Lung (tissue), 12 donors: Measurements from ENCODE around the gene LMAN2L. TPM values are rescaled to one million over a fixed set of nuclear protein-coding genes. Genes with fewer than 3 reads are reported as not detected.

ENCODE experiments used
- ATAC-seq: fragments of 200-7000 bp; cut with Tn5 transposase; one replicate; pipeline ENCODE4 v1.9.1; 2020; ENCODE audit warnings: moderate number of reproducible peaks; ENCODE audit not compliant: insufficient read depth, low FRiP score
- DNase-seq, 3 donors: peaks; one replicate each; pipeline ENCODE4 v3.0.0-alpha.2; 2013 to 2017
- H3K27ac ChIP-seq, 2 donors: one replicate each; pipeline ENCODE4 v1.5.1; 2013; ENCODE audit warnings: mild to moderate bottlenecking in 2 of 2, moderate library complexity in 2 of 2, control low read depth in 1 of 2, inconsistent platforms in 1 of 2, low read depth in 1 of 2, low read length in 1 of 2
- H3K27me3 ChIP-seq, 3 donors: one replicate each; pipeline ENCODE4 v1.5.1; 2013; ENCODE audit warnings: low read length in 2 of 3; ENCODE audit not compliant: control insufficient read depth in 3 of 3, insufficient read depth in 3 of 3
- H3K36me3 ChIP-seq, 4 donors: one replicate each; pipeline ENCODE4 v1.5.1; 2013; ENCODE audit warnings: low read length in 4 of 4, mild to moderate bottlenecking in 1 of 4, moderate library complexity in 1 of 4; ENCODE audit not compliant: control insufficient read depth in 4 of 4, insufficient read depth in 4 of 4
- H3K4me1 ChIP-seq, 5 donors: one replicate each; pipeline ENCODE4 v1.5.1; 2013; ENCODE audit warnings: low read length in 5 of 5, mild to moderate bottlenecking in 2 of 5, moderate library complexity in 1 of 5; ENCODE audit not compliant: control insufficient read depth in 5 of 5, insufficient read depth in 5 of 5
- H3K4me3 ChIP-seq: one replicate; pipeline ENCODE4 v1.5.1; 2013; ENCODE audit warnings: mild to moderate bottlenecking, control low read depth, moderate library complexity
- H3K9ac ChIP-seq, 2 donors: one replicate each; pipeline ENCODE4 v1.5.1; 2013; ENCODE audit warnings: low read length in 2 of 2, control low read depth in 1 of 2; ENCODE audit not compliant: insufficient read depth in 1 of 2
- H3K9me3 ChIP-seq, 4 donors: one replicate each; pipeline ENCODE4 v1.5.1; 2013; ENCODE audit warnings: low read length in 3 of 4, mild to moderate bottlenecking in 1 of 4, moderate library complexity in 1 of 4; ENCODE audit not compliant: control insufficient read depth in 4 of 4, insufficient read depth in 3 of 4
- CTCF ChIP-seq: IDR thresholded peaks from 2 replicates; pipeline ENCODE4 v1.5.1; 2012; ENCODE audit warnings: mild to moderate bottlenecking; ENCODE audit errors: control extremely low read depth, extremely low read depth
- WGBS, 2 donors: extraction: QIAGEN DNeasy Blood & Tissue Kit; methylation state at CpG; one replicate each; pipeline ENCODE4 v1.1.7; 2013; 5-methylcytosine and 5-hydroxymethylcytosine counted together
- polyA plus RNA-seq, 2 donors: library from polyadenylated mRNA; stranded (reverse); fragments of 200-250 nt; gene quantifications; one replicate each; pipeline ENCODE4 v1.2.1, GENCODE V29; 2013
- total RNA-seq, 2 donors: library from RNA; depleted of rRNA in 1 of 2; stranded (reverse); fragments of >200 nt in 1 of 2; gene quantifications; one replicate each; pipeline ENCODE4 v1.2.1, GENCODE V29; 2014 to 2021
- donor health status: control.
- donor health status: control.
- donor health status: Bipolar disorder and iron deficiency.
- donor health status: healthy.
- donor health status: DM: yes; HTN: yes; CAD: no.

The LMAN2L gene
- total and polyA plus RNA-seq, 4 donors: 8.6 to 36.3 (median 16.5) TPM

- ATAC-seq (no peak), DNase-seq (peak in 2 of 3 donors; percentile 11 to 24)
- no peak for TF ChIP-seq CTCF
- Histone ChIP-seq H3K9ac (no peak overlapping the region), H3K4me3 (no peak overlapping the region), H3K27me3 (no peaks in the 10 kb centered on the region), H3K9me3 (no peaks in the 10 kb centered on the region), H3K4me1 (peaks cover 0 to 10% (median 2%) of the 10 kb centered on the region in 5 donors), H3K27ac (no peak overlapping the region), H3K36me3 (no peaks in the 10 kb centered on the region)
- WGBS, 2 donors: 81 to 84% methylated on average over 13 of the region's 13 CpGs
These were observed 44.9 kb downstream of the LMAN2L start for GRCh38 chr2:96694816-96695455.

GRCh38 chr2:96694279-96694678 is 45.6 kb downstream of the LMAN2L start:
- TF ChIP-seq CTCF: no peak
- Histone ChIP-seq H3K27ac (no peak overlapping the region), H3K4me3 (no peak overlapping the region), H3K36me3 (no peaks in the 10 kb centered on the region), H3K4me1 (peaks cover 0 to 10% (median 2%) of the 10 kb centered on the region in 5 donors), H3K9ac (no peak overlapping the region), H3K9me3 (no peaks in the 10 kb centered on the region), H3K27me3 (no peaks in the 10 kb centered on the region)
- ATAC-seq (no peak), DNase-seq (no peak)
- WGBS, 2 donors: 87 to 88% methylated on average over 8 of the region's 8 CpGs

- peaks cover 0 to 10% (median 2%) of the 10 kb centered on the region in 5 donors for H3K4me1 ChIP-seq
- WGBS, 2 donors: 69 to 80% methylated on average over 14 of the region's 14 CpGs
- H3K4me3 ChIP-seq: no peak overlapping the region
- H3K9me3 ChIP-seq: no peaks in the 10 kb centered on the region
- H3K27ac ChIP-seq: no peak overlapping the region
- H3K27me3 ChIP-seq: no peaks in the 10 kb centered on the region
- no peak for ATAC-seq
- no peak overlapping the region for H3K9ac ChIP-seq
- no peaks in the 10 kb centered on the region for H3K36me3 ChIP-seq
- no peak for TF ChIP-seq CTCF
- DNase-seq: no peak
These were observed 46.3 kb downstream of the LMAN2L start for GRCh38 chr2:96693286-96694200.
